ENCODE results near the gene ANO7.

The ANO7 gene

DNA sequence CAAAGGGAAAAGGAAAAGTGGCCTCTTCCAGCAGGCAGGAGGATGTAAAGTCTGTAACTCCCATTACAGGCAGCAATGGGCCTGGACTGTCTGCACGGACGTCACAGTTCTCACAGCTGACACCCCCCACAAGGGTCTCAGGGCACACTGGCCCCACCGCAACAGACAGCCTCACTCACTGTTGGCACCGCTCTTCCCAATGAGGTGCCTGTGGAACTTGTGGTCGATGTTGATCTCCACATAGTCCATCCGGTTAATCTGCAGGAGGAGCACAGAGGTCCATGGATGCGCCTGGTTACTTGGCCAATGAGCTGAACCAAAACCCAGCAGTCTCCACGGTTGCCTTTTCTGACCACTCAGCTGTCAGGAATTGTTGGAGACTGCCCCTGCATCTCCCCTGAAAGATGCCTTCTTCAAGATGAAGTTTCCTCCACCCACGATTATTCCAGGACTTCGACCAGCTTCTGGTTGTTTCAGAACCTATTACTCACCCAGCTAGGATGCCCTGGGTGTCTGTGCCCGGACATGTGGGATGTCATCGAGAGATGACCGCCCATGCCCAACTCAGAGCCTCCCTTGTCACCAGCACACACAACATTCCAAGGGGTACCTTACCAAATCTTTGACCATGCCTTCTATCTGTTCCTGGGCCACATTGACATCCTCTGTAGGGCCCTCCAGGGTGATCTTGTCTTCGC is 64.5 kb downstream of the ANO7 start:
- no peak for TF ChIP-seq TAF1 (IDR thresholded peaks at IDR 0.05; ENCODE audit: borderline replicate concordance, insufficient read depth, low read length)
- no peak for TF ChIP-seq FOXP2 (optimal IDR thresholded peaks at IDR 0.05; ENCODE audit: borderline replicate concordance, extremely low read depth, extremely low read length, insufficient read depth)
- TF ChIP-seq SIN3A (IDR thresholded peaks at IDR 0.05; ENCODE audit: borderline replicate concordance, insufficient read depth, low read length): no peak
- no peak for TF ChIP-seq POLR2AphosphoS5 (IDR thresholded peaks at IDR 0.05; ENCODE audit: low read depth, low read length)
- TF ChIP-seq, protein P1, sequence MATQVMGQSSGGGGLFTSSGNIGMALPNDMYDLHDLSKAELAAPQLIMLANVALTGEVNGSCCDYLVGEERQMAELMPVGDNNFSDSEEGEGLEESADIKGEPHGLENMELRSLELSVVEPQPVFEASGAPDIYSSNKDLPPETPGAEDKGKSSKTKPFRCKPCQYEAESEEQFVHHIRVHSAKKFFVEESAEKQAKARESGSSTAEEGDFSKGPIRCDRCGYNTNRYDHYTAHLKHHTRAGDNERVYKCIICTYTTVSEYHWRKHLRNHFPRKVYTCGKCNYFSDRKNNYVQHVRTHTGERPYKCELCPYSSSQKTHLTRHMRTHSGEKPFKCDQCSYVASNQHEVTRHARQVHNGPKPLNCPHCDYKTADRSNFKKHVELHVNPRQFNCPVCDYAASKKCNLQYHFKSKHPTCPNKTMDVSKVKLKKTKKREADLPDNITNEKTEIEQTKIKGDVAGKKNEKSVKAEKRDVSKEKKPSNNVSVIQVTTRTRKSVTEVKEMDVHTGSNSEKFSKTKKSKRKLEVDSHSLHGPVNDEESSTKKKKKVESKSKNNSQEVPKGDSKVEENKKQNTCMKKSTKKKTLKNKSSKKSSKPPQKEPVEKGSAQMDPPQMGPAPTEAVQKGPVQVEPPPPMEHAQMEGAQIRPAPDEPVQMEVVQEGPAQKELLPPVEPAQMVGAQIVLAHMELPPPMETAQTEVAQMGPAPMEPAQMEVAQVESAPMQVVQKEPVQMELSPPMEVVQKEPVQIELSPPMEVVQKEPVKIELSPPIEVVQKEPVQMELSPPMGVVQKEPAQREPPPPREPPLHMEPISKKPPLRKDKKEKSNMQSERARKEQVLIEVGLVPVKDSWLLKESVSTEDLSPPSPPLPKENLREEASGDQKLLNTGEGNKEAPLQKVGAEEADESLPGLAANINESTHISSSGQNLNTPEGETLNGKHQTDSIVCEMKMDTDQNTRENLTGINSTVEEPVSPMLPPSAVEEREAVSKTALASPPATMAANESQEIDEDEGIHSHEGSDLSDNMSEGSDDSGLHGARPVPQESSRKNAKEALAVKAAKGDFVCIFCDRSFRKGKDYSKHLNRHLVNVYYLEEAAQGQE (IDR thresholded peaks at IDR 0.05; ENCODE audit: insufficient read depth in 1 of 2, low read depth in 2 of 2, low read length in 2 of 2): no peak

- TF ChIP-seq POLR2AphosphoS5 (IDR thresholded peaks at IDR 0.05; ENCODE audit: low read depth, low read length) (no peak), TAF1 (IDR thresholded peaks at IDR 0.05; ENCODE audit: borderline replicate concordance, insufficient read depth, low read length) (no peak), SIN3A (IDR thresholded peaks at IDR 0.05; ENCODE audit: borderline replicate concordance, insufficient read depth, low read length) (no peak), FOXP2 (optimal IDR thresholded peaks at IDR 0.05; ENCODE audit: borderline replicate concordance, extremely low read depth, extremely low read length, insufficient read depth) (no peak)
- TF ChIP-seq, protein P1 (IDR thresholded peaks at IDR 0.05; ENCODE audit: insufficient read depth in 1 of 2, low read depth in 2 of 2, low read length in 2 of 2): no peak
Measured at GRCh38 chr2:241254904-241255351, 66.5 kb downstream of the ANO7 start.

DNA sequence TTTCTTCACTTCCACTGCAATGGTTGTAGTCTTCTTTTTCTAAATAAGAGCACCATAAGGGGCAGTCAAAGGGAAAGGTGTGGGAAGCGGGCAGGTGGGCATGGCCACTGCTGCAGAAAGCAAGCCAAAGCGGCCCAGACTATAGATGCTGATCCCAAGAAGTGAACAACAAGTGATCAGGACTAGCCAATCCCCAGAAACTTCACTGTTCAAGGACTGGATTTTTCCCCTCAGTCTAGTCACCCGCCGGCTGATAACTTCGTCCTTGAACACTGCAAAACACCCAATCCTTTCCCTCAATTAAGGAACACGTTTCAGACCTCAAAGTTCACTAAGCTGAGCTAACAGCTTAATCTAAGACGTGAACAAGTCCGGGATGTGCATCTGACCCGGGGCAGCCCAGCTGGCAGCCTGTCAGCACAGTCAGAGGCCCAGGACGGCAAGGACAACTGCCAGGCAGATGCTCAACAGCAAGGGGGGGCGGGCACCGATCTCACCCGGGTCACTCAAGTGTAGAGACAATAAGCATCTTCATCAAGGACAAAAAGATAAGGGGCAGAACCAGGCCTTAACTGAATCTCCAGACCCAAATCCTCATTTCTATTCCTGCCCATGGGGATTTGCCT is 67.2 kb downstream of the ANO7 start:
- TF ChIP-seq POLR2AphosphoS5 (IDR thresholded peaks at IDR 0.05; ENCODE audit: low read depth, low read length): no peak

GRCh38 chr2:241256168-241256545 is 67.7 kb downstream of the ANO7 start:
- TF ChIP-seq FOXP2 (optimal IDR thresholded peaks at IDR 0.05; ENCODE audit: borderline replicate concordance, extremely low read depth, extremely low read length, insufficient read depth) (no peak), POLR2AphosphoS5 (IDR thresholded peaks at IDR 0.05; ENCODE audit: low read depth, low read length) (no peak), TAF1 (IDR thresholded peaks at IDR 0.05; ENCODE audit: borderline replicate concordance, insufficient read depth, low read length) (no peak), SIN3A (IDR thresholded peaks at IDR 0.05; ENCODE audit: borderline replicate concordance, insufficient read depth, low read length) (no peak)
- TF ChIP-seq, protein P1 (IDR thresholded peaks at IDR 0.05; ENCODE audit: insufficient read depth in 1 of 2, low read depth in 2 of 2, low read length in 2 of 2): no peak

DNA sequence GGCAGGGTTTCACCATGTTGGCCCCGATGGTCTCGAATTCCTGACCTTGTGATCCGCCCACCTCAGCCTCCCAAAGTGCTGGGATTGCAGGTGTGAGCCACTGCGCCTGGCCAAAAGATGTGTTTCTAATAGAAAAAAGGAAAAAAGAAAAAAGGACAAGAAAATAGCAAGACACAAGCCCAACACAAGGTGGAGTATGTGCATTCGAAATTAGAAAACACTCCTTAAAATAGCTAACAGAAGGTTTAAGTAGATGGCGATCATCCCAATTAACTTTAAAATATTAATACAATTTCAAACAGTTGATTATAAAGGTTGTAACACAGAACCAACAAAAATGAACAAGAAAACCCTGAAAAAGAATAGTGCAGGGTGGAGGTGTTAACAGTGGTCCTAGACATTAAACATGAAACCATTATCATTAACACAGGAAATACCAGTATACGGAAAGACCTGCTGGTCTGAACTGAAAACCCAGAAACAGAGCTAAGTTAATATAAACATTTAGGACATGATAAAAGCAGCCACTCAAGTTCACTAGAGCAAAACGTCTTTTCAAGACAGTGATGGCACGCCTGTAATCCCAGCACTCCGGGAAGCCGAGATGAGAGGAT is 69.0 kb downstream of the ANO7 start:
- TF ChIP-seq, protein P1 (IDR thresholded peaks at IDR 0.05; ENCODE audit: insufficient read depth in 1 of 2, low read depth in 2 of 2, low read length in 2 of 2): no peak
- TF ChIP-seq SIN3A (IDR thresholded peaks at IDR 0.05; ENCODE audit: borderline replicate concordance, insufficient read depth, low read length) (no peak), TAF1 (IDR thresholded peaks at IDR 0.05; ENCODE audit: borderline replicate concordance, insufficient read depth, low read length) (no peak), FOXP2 (optimal IDR thresholded peaks at IDR 0.05; ENCODE audit: borderline replicate concordance, extremely low read depth, extremely low read length, insufficient read depth) (no peak), POLR2AphosphoS5 (IDR thresholded peaks at IDR 0.05; ENCODE audit: low read depth, low read length) (no peak)
